WTC11 (cell line): ENCODE data around the gene LHB.

ENCODE experiments used
- CREB1 ChIP-seq: sonication (generic); formaldehyde crosslinking; IDR thresholded peaks from 2 replicates; pipeline ENCODE4 v1.8.0; 2023; ENCODE audit warnings: mild to moderate bottlenecking, missing genetic modification reagents
- E2F5 ChIP-seq: sonication (generic); formaldehyde crosslinking; IDR thresholded peaks from 2 replicates; pipeline ENCODE4 v1.8.1; 2022; ENCODE audit warnings: mild to moderate bottlenecking, moderate library complexity, missing genetic modification reagents
- GABPB1 ChIP-seq: sonication (generic); formaldehyde crosslinking; IDR thresholded peaks from 2 replicates; pipeline ENCODE4 v1.8.1; 2023; ENCODE audit warnings: mild to moderate bottlenecking, missing genetic modification reagents
- MAX ChIP-seq: sonication (generic); formaldehyde crosslinking; IDR thresholded peaks from 2 replicates; pipeline ENCODE4 v1.8.0; 2022; ENCODE audit warnings: mild to moderate bottlenecking, missing genetic modification reagents
- STAT6 ChIP-seq: sonication (generic); formaldehyde crosslinking; conservative IDR thresholded peaks from 2 replicates; pipeline ENCODE4 v1.8.1; 2023; ENCODE audit warnings: mild to moderate bottlenecking, low read depth, missing genetic modification reagents, moderate library complexity

- no peak for TF ChIP-seq STAT6 (CRISPR knock-in tag)
- no peak for TF ChIP-seq GABPB1 (CRISPR knock-in tag)
- TF ChIP-seq MAX (CRISPR knock-in tag), result no peak
- TF ChIP-seq CREB1 (CRISPR knock-in tag), result no peak
- TF ChIP-seq E2F5 (CRISPR knock-in tag), result no peak
Observed at GRCh38 chr19:48970923-48971395, 45.9 kb downstream of the LHB start.
